IMR-90 (cell line): ENCODE data around the gene ZNF555. TPM values are rescaled to one million over a fixed set of nuclear protein-coding genes. Genes with fewer than 3 reads are reported as not detected.

ENCODE experiments used
- ATAC-seq: fragments of 200-7000 bp; cut with Tn5 transposase; 2 replicates; pipeline ENCODE4 v1.9.1; 2020; ENCODE audit warnings: low read depth, mild to moderate bottlenecking, moderate library complexity
- BruUV-seq: library from RNA; stranded (reverse); fragments of 400-500 nt; replicated peaks from 2 replicates; lab custom pipeline; 2021; lab: Mats Ljungman, UMichigan
- CTCF ChIA-PET: fragments of 300-600 bp; formaldehyde crosslinking; extraction: SDS; loops from one replicate; lab custom pipeline; 2021; ENCODE audit warnings: antibody characterized with exemption; lab: Yijun Ruan, JAX
- POLR2A ChIA-PET: fragments of 300-600 bp; sonication (Branson Sonifier 250); formaldehyde crosslinking; loops from one replicate; lab custom pipeline; 2022; ENCODE audit warnings: antibody characterized with exemption; ENCODE audit not compliant: unreplicated experiment; lab: Charles Lee
- DNase-seq: peaks from one replicate; pipeline ENCODE4 v3.0.0; 2013
- H2AFZ ChIP-seq: replicated peaks from 2 replicates; pipeline ENCODE3; 2013; ENCODE audit warnings: low read length, mild to moderate bottlenecking; ENCODE audit not compliant: poor library complexity
- H2AK5ac ChIP-seq: 2 replicates; pipeline ENCODE4 v1.6.1; 2013; ENCODE audit warnings: low read depth, low read length, inconsistent platforms
- H2AK9ac ChIP-seq: replicated peaks from 2 replicates; pipeline ENCODE3; 2013; ENCODE audit warnings: mild to moderate bottlenecking, low read depth, low read length, moderate library complexity; ENCODE audit not compliant: poor library complexity
- H2BK120ac ChIP-seq: 2 replicates; pipeline ENCODE4 v1.6.1; 2013; ENCODE audit warnings: low read depth, low read length, inconsistent platforms
- H2BK15ac ChIP-seq: 3 replicates; pipeline ENCODE4 v1.6.1; 2013; ENCODE audit warnings: low read depth, low read length, inconsistent platforms
- H2BK20ac ChIP-seq: 2 replicates; pipeline ENCODE4 v1.6.1; 2013; ENCODE audit warnings: low read depth, mild to moderate bottlenecking, inconsistent platforms, low read length, moderate library complexity
- H2BK5ac ChIP-seq: 2 replicates; pipeline ENCODE4 v1.6.1; 2013; ENCODE audit warnings: mild to moderate bottlenecking, low read depth, low read length, inconsistent platforms; ENCODE audit not compliant: poor library complexity, severe bottlenecking
- H3K14ac ChIP-seq: replicated peaks from 2 replicates; pipeline ENCODE4 v1.6.1; 2013; ENCODE audit warnings: low read depth, low read length, inconsistent platforms
- H3K18ac ChIP-seq: 2 replicates; pipeline ENCODE4 v1.6.1; 2013; ENCODE audit warnings: low read depth, low read length, control low read depth
- H3K23ac ChIP-seq: 2 replicates; pipeline ENCODE4 v1.6.1; 2013; ENCODE audit warnings: low read depth, low read length, inconsistent platforms
- H3K27ac ChIP-seq: 2 replicates; pipeline ENCODE4 v1.5.1; 2013; ENCODE audit warnings: mild to moderate bottlenecking, control low read depth, low read length; ENCODE audit not compliant: insufficient read depth
- H3K27me3 ChIP-seq: 2 replicates; pipeline ENCODE4 v1.6.1; 2013; ENCODE audit warnings: low read length; ENCODE audit not compliant: control insufficient read depth, insufficient read depth
- H3K36me3 ChIP-seq: 2 replicates; pipeline ENCODE4 v1.6.1; 2013; ENCODE audit warnings: low read length, mixed read lengths; ENCODE audit not compliant: control insufficient read depth, insufficient read depth
- H3K4ac ChIP-seq: 2 replicates; pipeline ENCODE4 v1.6.1; 2013; ENCODE audit warnings: low read depth, low read length, inconsistent platforms
- H3K4me1 ChIP-seq: 2 replicates; pipeline ENCODE4 v1.6.1; 2013; ENCODE audit warnings: low read length, mixed read lengths; ENCODE audit not compliant: control insufficient read depth, insufficient read depth
- H3K4me2 ChIP-seq: 2 replicates; pipeline ENCODE4 v1.6.1; 2013; ENCODE audit warnings: low read depth, mild to moderate bottlenecking, control low read depth, low read length, moderate library complexity
- H3K4me3 ChIP-seq: 2 replicates; pipeline ENCODE4 v1.5.1; 2013; ENCODE audit warnings: low read depth, mild to moderate bottlenecking, control low read depth, low read length, moderate library complexity; ENCODE audit not compliant: insufficient read depth
- H3K56ac ChIP-seq: 2 replicates; pipeline ENCODE4 v1.6.1; 2013; ENCODE audit warnings: low read length, inconsistent platforms; ENCODE audit not compliant: insufficient read depth; ENCODE audit errors: extremely low read depth
- H3K79me1 ChIP-seq, 2 experiments: 2 replicates each; pipeline ENCODE4 v1.6.1; 2013; ENCODE audit warnings: low read length in 2 of 2, inconsistent platforms in 1 of 2, low read depth in 1 of 2
- H3K9ac ChIP-seq: 2 replicates; pipeline ENCODE4 v1.6.1; 2013; ENCODE audit warnings: low read depth, low read length, control low read depth
- H3K9me1 ChIP-seq: 2 replicates; pipeline ENCODE4 v1.6.1; 2013; ENCODE audit warnings: low read length, inconsistent platforms; ENCODE audit not compliant: insufficient read depth
- H3K9me3 ChIP-seq: 2 replicates; pipeline ENCODE4 v1.6.1; 2013; ENCODE audit warnings: low read length; ENCODE audit not compliant: control insufficient read depth, insufficient read depth
- H4K20me1 ChIP-seq: 2 replicates; pipeline ENCODE4 v1.6.1; 2013; ENCODE audit warnings: low read length, inconsistent platforms; ENCODE audit not compliant: insufficient read depth
- H4K5ac ChIP-seq: 2 replicates; pipeline ENCODE4 v1.6.1; 2013; ENCODE audit warnings: mild to moderate bottlenecking, low read depth, low read length, control low read depth
- H4K8ac ChIP-seq, 2 experiments: 2 replicates each; pipeline ENCODE4 v1.6.1; 2013; ENCODE audit warnings: low read depth in 2 of 2, low read length in 2 of 2, control low read depth in 1 of 2, inconsistent platforms in 1 of 2
- H4K91ac ChIP-seq: 2 replicates; pipeline ENCODE4 v1.6.1; 2013; ENCODE audit warnings: low read depth, low read length, inconsistent platforms; ENCODE audit not compliant: insufficient read depth
- BHLHE40 ChIP-seq: fragments of 150-350 bp; IDR thresholded peaks from 2 replicates; pipeline ENCODE4 v1.6.1; 2016; ENCODE audit warnings: mild to moderate bottlenecking, low read depth, low read length
- CEBPB ChIP-seq: IDR thresholded peaks from 2 replicates; pipeline ENCODE4 v1.6.1; 2012; ENCODE audit warnings: low read depth, low read length, improper control_type of control experiment
- CHD1 ChIP-seq: IDR thresholded peaks from 2 replicates; pipeline ENCODE4 v1.6.1; 2012; ENCODE audit warnings: low read depth, low read length, improper control_type of control experiment
- FOS ChIP-seq: fragments of 150-350 bp; IDR thresholded peaks from 2 replicates; pipeline ENCODE4 v1.6.1; 2016; ENCODE audit warnings: low read depth, low read length
- MAFK ChIP-seq: IDR thresholded peaks from 2 replicates; pipeline ENCODE4 v1.6.1; 2012; ENCODE audit warnings: low read depth, low read length, improper control_type of control experiment
- MAZ ChIP-seq: IDR thresholded peaks from 2 replicates; pipeline ENCODE4 v1.6.1; 2012; ENCODE audit warnings: low read depth, mild to moderate bottlenecking, low read length, improper control_type of control experiment, moderate library complexity, borderline replicate concordance
- MXI1 ChIP-seq: IDR thresholded peaks from 2 replicates; pipeline ENCODE4 v1.6.1; 2012; ENCODE audit warnings: low read depth, mild to moderate bottlenecking, low read length, moderate library complexity, borderline replicate concordance
- NFE2L2 ChIP-seq: fragments of 150-350 bp; IDR thresholded peaks from 2 replicates; pipeline ENCODE4 v1.6.1; 2016; ENCODE audit warnings: low read depth, mild to moderate bottlenecking, low read length
- POLR2A ChIP-seq: IDR thresholded peaks from 2 replicates; pipeline ENCODE4 v1.6.1; 2012; ENCODE audit warnings: mild to moderate bottlenecking, low read depth, low read length
- RAD21 ChIP-seq: IDR thresholded peaks from 2 replicates; pipeline ENCODE4 v1.6.1; 2012; ENCODE audit warnings: low read length, improper control_type of control experiment
- RCOR1 ChIP-seq: IDR thresholded peaks from 2 replicates; pipeline ENCODE4 v1.6.1; 2012; ENCODE audit warnings: mild to moderate bottlenecking, low read length, improper control_type of control experiment; ENCODE audit not compliant: insufficient replicate concordance
- RFX5 ChIP-seq: IDR thresholded peaks from 2 replicates; pipeline ENCODE4 v1.8.0; 2012; ENCODE audit warnings: low read depth, mild to moderate bottlenecking, low read length, moderate library complexity
- SMC3 ChIP-seq: fragments of 150-350 bp; IDR thresholded peaks from 2 replicates; pipeline ENCODE4 v1.6.1; 2016; ENCODE audit warnings: low read depth, mild to moderate bottlenecking, antibody characterized with exemption, low read length, moderate library complexity
- WGBS, 2 experiments: methylation state at CpG; one replicate each; pipeline versions ENCODE4 v1.1.5 to v1.1.7; 2013; ENCODE audit warnings: missing lambda C conversion rate in 2 of 2; ENCODE audit not compliant: insufficient read length in 1 of 2; ENCODE audit errors: extremely low coverage in 2 of 2; 5-methylcytosine and 5-hydroxymethylcytosine counted together
- dilution Hi-C: fragments of 300-500 bp; cut with HindIII; formaldehyde crosslinking; loops from one replicate; pipeline ENCODE4 v1.14.3; 2018; ENCODE audit warnings: low sequenced_read_pairs; ENCODE audit not compliant: unreplicated experiment
- in situ Hi-C: fragments of 300-500 bp; cut with MboI; formaldehyde crosslinking; loops from 3 replicates; pipeline ENCODE4 v1.14.3; 2019; ENCODE audit warnings: low sequenced_read_pairs, inconsistent platforms, mixed read lengths
- intact Hi-C: fragments of 100-400 bp; cut with micrococcal nuclease; formaldehyde crosslinking; loops from 2 replicates; pipeline ENCODE4 v1.10.0; 2022
- polyA plus RNA-seq, 3 experiments: library from polyadenylated mRNA; depleted of rRNA; stranded (reverse); fragments of >200 nt; gene quantifications; 2 replicates each; pipeline ENCODE4 v1.2.3, GENCODE V29; 2012; ENCODE audit warnings: low replicate concordance in 1 of 3
- total RNA-seq: library from RNA; depleted of rRNA; stranded (reverse); fragments of >200 nt; gene quantifications from 2 replicates; pipeline ENCODE4 v1.2.3, GENCODE V29; 2012
- TF ChIP-seq, protein P1 (sequence below): fragments of 150-350 bp; IDR thresholded peaks from 2 replicates; pipeline ENCODE4 v1.6.1; 2017; ENCODE audit warnings: mild to moderate bottlenecking, antibody characterized with exemption, low read length, low read depth
- TF ChIP-seq, protein P2 (sequence below): fragments of 150-350 bp; IDR thresholded peaks from 2 replicates; pipeline ENCODE4 v1.6.1; 2016; ENCODE audit warnings: low read depth, mild to moderate bottlenecking, low read length, moderate library complexity, borderline replicate concordance
- TF ChIP-seq, protein P3 (sequence below): conservative IDR thresholded peaks from 2 replicates; pipeline ENCODE4 v1.5.1; 2012; ENCODE audit warnings: mild to moderate bottlenecking, low read depth, low read length, improper control_type of control experiment

The ZNF555 gene
- total and polyA plus RNA-seq, 2 of the 4 experiments (the other 2 are of a cell fraction), result 2.8 to 9.7 TPM

GRCh38 chr19:2846180-2846894, 5.1 kb downstream of the ZNF555 start:
- no peak overlapping the region for H2BK5ac ChIP-seq
- no peaks in the 10 kb centered on the region for H4K20me1 ChIP-seq
- no peak for TF ChIP-seq RAD21
- no peak for TF ChIP-seq MAZ
- TF ChIP-seq, protein P1, sequence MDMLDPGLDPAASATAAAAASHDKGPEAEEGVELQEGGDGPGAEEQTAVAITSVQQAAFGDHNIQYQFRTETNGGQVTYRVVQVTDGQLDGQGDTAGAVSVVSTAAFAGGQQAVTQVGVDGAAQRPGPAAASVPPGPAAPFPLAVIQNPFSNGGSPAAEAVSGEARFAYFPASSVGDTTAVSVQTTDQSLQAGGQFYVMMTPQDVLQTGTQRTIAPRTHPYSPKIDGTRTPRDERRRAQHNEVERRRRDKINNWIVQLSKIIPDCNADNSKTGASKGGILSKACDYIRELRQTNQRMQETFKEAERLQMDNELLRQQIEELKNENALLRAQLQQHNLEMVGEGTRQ, result no peak
- no peak for TF ChIP-seq POLR2A
- no peak for TF ChIP-seq MXI1
- no peak for TF ChIP-seq FOS
- no peak for TF ChIP-seq NFE2L2
- TF ChIP-seq, protein P2, sequence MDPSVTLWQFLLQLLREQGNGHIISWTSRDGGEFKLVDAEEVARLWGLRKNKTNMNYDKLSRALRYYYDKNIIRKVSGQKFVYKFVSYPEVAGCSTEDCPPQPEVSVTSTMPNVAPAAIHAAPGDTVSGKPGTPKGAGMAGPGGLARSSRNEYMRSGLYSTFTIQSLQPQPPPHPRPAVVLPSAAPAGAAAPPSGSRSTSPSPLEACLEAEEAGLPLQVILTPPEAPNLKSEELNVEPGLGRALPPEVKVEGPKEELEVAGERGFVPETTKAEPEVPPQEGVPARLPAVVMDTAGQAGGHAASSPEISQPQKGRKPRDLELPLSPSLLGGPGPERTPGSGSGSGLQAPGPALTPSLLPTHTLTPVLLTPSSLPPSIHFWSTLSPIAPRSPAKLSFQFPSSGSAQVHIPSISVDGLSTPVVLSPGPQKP, result no peak
- TF ChIP-seq, protein P3, sequence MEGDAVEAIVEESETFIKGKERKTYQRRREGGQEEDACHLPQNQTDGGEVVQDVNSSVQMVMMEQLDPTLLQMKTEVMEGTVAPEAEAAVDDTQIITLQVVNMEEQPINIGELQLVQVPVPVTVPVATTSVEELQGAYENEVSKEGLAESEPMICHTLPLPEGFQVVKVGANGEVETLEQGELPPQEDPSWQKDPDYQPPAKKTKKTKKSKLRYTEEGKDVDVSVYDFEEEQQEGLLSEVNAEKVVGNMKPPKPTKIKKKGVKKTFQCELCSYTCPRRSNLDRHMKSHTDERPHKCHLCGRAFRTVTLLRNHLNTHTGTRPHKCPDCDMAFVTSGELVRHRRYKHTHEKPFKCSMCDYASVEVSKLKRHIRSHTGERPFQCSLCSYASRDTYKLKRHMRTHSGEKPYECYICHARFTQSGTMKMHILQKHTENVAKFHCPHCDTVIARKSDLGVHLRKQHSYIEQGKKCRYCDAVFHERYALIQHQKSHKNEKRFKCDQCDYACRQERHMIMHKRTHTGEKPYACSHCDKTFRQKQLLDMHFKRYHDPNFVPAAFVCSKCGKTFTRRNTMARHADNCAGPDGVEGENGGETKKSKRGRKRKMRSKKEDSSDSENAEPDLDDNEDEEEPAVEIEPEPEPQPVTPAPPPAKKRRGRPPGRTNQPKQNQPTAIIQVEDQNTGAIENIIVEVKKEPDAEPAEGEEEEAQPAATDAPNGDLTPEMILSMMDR, result no peak
- TF ChIP-seq BHLHE40, result no peak
- TF ChIP-seq MAFK, result no peak
- TF ChIP-seq RFX5, result no peak
- TF ChIP-seq SMC3, result no peak
- TF ChIP-seq CEBPB, result no peak
- no peak for TF ChIP-seq RCOR1
- TF ChIP-seq CHD1, result no peak
- H3K23ac ChIP-seq, result no peak overlapping the region
- H3K9me3 ChIP-seq, result peaks cover 52% of the 10 kb centered on the region
- no peak overlapping the region for H3K4me2 ChIP-seq
- BruUV-seq, result no TSS peak
- dilution Hi-C loops (no loop called here), in situ Hi-C loops (no loop called here), intact Hi-C loops (no loop called here)
- H2AK9ac ChIP-seq, result no peak overlapping the region
- H2AFZ ChIP-seq, result no peak overlapping the region
- POLR2A ChIA-PET, result interaction anchor here (0.6 kb wide), 1 partner anchor 22 kb away, joined by 3 read pairs; no protein-coding TSS in a partner anchor
- H2BK15ac ChIP-seq, result no peak overlapping the region
- no peaks in the 10 kb centered on the region for H3K9me1 ChIP-seq
- no peak overlapping the region for H3K27ac ChIP-seq
- H3K14ac ChIP-seq, result no peak overlapping the region
- H2BK120ac ChIP-seq, result no peak overlapping the region
- H4K8ac ChIP-seq, result no peak overlapping the region
- H3K18ac ChIP-seq, result no peak overlapping the region
- no peak for DNase-seq
- no peak overlapping the region for H4K5ac ChIP-seq
- 93% methylated on average over 9 of the region's 13 CpGs; no CpG with 5 or more reads in 1 of the 2 experiments for WGBS, 2 experiments
- H4K91ac ChIP-seq, result no peak overlapping the region
- H3K27me3 ChIP-seq, result no peaks in the 10 kb centered on the region
- peaks cover 5% of the 10 kb centered on the region for H3K4me1 ChIP-seq
- no peak overlapping the region for H3K4ac ChIP-seq
- H3K9ac ChIP-seq, result no peak overlapping the region
- ATAC-seq, result no peak
- peaks cover 27% of the 10 kb centered on the region for H3K36me3 ChIP-seq
- H3K4me3 ChIP-seq, result no peak overlapping the region
- H3K79me1 ChIP-seq, result peaks cover 35 to 62% of the 10 kb centered on the region in 2 experiments
- no peak overlapping the region for H2BK20ac ChIP-seq
- no peak overlapping the region for H2AK5ac ChIP-seq
- CTCF ChIA-PET, result no interaction called here
- H3K56ac ChIP-seq, result no peak overlapping the region
